ENCODE results near the gene SMYD3. TPM values are rescaled to one million over a fixed set of nuclear protein-coding genes. Genes with fewer than 3 reads are reported as not detected.

The SMYD3 gene
- total RNA-seq, 1 experiment from 2014 or later = 25.5 TPM

DNA sequence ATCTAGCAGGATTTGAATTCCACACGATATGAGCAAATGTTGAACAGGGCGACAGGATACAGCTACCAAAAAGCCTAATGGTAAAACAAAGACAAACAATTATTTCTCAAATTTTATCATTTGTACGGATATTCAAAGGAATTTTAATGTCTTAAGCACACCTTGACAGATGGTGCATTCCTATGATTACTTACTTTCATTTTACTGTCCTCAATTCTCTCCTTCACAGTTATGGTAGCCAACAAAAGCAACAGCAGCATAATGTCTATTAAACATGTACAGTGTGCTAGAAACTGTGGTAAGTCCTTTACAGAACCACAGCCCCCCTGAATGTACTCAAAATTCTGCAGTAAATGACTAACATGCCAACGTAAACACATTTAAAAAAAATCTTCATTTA, 365.8 kb downstream of the SMYD3 start:
- Mint-ChIP-seq H3K27me3 (ENCODE audit: low read depth) (no peaks in the 10 kb centered on the region), H3K27ac (no peak overlapping the region), H3K4me3 (no peak overlapping the region), H3K9me3 (no peaks in the 10 kb centered on the region), H3K36me3 (ENCODE audit: insufficient read depth in 1 of 3, low read depth in 3 of 3) (no peaks in the 10 kb centered on the region), H3K4me1 (peaks cover 0 to 4% of the 10 kb centered on the region in 2 experiments; a peak in 1 of 4 replicates)
- Histone ChIP-seq H4K5ac (ENCODE audit: insufficient read length, low read depth, low read length) (no peak overlapping the region), H3K23ac (ENCODE audit: insufficient read length, low read depth, low read length) (no peak overlapping the region), H3T11ph (ENCODE audit: low read length) (no peak overlapping the region), H2AK5ac (ENCODE audit: insufficient read length, low read length) (no peak overlapping the region), H3K56ac (ENCODE audit: insufficient read length, low read depth, low read length) (no peak overlapping the region), H2BK20ac (ENCODE audit: low read depth, low read length, poor library complexity, severe bottlenecking) (no peak overlapping the region), H3K4me1 (ENCODE audit: insufficient read depth, low read length) (no peaks in the 10 kb centered on the region), H3K79me2 (ENCODE audit: insufficient read depth, low read length) (no peaks in the 10 kb centered on the region), H2BK12ac (ENCODE audit: insufficient read length, low read depth, low read length) (no peak overlapping the region), H3K18ac (ENCODE audit: insufficient read length, low read depth, low read length) (no peak overlapping the region), H3K9me3 (ENCODE audit: control insufficient read depth, low read depth, low read length) (no peaks in the 10 kb centered on the region), H3K4me2 (ENCODE audit: insufficient read depth, insufficient read length, low read length) (no peak overlapping the region), H2BK15ac (ENCODE audit: low read depth, low read length) (no peak overlapping the region), H4K8ac (replicated peaks; ENCODE audit: insufficient read length, low read depth, low read length) (no peak overlapping the region), H3K9ac (ENCODE audit: extremely low read depth, insufficient read length, low read length) (no peak overlapping the region), H3K27me3 (ENCODE audit: insufficient read depth, low read length) (no peaks in the 10 kb centered on the region), H3K27ac (ENCODE audit: insufficient read length, low read depth, low read length) (no peak overlapping the region), H2BK5ac (ENCODE audit: insufficient read length, low read length) (no peak overlapping the region), H2AFZ (ENCODE audit: low read length) (no peak overlapping the region), H3K79me1 (ENCODE audit: insufficient read depth, low read depth, low read length, poor library complexity, severe bottlenecking) (no peaks in the 10 kb centered on the region), H4K20me1 (ENCODE audit: control insufficient read depth, insufficient read depth, insufficient read length) (no peaks in the 10 kb centered on the region), H2BK120ac (ENCODE audit: low read depth, low read length, poor library complexity, severe bottlenecking) (no peak overlapping the region), H4K91ac (ENCODE audit: insufficient read length, low read depth, low read length) (no peak overlapping the region), H3K14ac (ENCODE audit: insufficient read depth, low read length) (no peak overlapping the region), H3K4ac (ENCODE audit: low read depth, low read length) (no peak overlapping the region), H3K23me2 (ENCODE audit: insufficient read length, low read depth, low read length, poor library complexity, severe bottlenecking) (no peaks in the 10 kb centered on the region)
- 100% methylated on average over 1 of the region's 4 CpGs for WGBS (ENCODE audit: extremely low coverage, insufficient read length, low lambda C conversion rate)
- TF ChIP-seq, protein P1, sequence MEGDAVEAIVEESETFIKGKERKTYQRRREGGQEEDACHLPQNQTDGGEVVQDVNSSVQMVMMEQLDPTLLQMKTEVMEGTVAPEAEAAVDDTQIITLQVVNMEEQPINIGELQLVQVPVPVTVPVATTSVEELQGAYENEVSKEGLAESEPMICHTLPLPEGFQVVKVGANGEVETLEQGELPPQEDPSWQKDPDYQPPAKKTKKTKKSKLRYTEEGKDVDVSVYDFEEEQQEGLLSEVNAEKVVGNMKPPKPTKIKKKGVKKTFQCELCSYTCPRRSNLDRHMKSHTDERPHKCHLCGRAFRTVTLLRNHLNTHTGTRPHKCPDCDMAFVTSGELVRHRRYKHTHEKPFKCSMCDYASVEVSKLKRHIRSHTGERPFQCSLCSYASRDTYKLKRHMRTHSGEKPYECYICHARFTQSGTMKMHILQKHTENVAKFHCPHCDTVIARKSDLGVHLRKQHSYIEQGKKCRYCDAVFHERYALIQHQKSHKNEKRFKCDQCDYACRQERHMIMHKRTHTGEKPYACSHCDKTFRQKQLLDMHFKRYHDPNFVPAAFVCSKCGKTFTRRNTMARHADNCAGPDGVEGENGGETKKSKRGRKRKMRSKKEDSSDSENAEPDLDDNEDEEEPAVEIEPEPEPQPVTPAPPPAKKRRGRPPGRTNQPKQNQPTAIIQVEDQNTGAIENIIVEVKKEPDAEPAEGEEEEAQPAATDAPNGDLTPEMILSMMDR (conservative IDR thresholded peaks at IDR 0.05) = no peak
- DNase-seq = no peak

Measured in H9 (cell line).